Erythroblast (primary cell): Measurements from ENCODE around the gene TOGARAM2.

Source experiments
- DNase-seq, 2 experiments: peaks; one replicate each; lab custom pipeline; 2025; lab: John Stamatoyannopoulos, UW
- GATA1 ChIP-seq: IDR thresholded peaks from 2 replicates; pipeline ENCODE4 v1.6.1; 2011; ENCODE audit warnings: low read depth, mild to moderate bottlenecking, control low read depth, low read length, moderate library complexity
- POLR2A ChIP-seq: IDR thresholded peaks from 2 replicates; pipeline ENCODE4 v1.6.1; 2011; ENCODE audit warnings: mild to moderate bottlenecking, low read length

The TOGARAM2 gene

GRCh38 chr2:28980368-28981015 lies 606 bp upstream of the TOGARAM2 start:
- TF ChIP-seq GATA1 (no peak), POLR2A (no peak)
- no peak for DNase-seq

- no peak for DNase-seq
- no peak for TF ChIP-seq GATA1
- TF ChIP-seq POLR2A, result no peak
Observed at GRCh38 chr2:28981620-28982376, 700 bp downstream of the TOGARAM2 start.

- TF ChIP-seq GATA1 (no peak), POLR2A (no peak)
- DNase-seq, result no peak
Observed at GRCh38 chr2:28982381-28982950, 1.4 kb downstream of the TOGARAM2 start.

GRCh38 chr2:28986429-28986828 lies 5.3 kb downstream of the TOGARAM2 start:
- TF ChIP-seq POLR2A, result no peak
- no peak for TF ChIP-seq GATA1
- no peak for DNase-seq

GRCh38 chr2:28989973-28990372 lies 8.9 kb downstream of the TOGARAM2 start:
- TF ChIP-seq POLR2A, result no peak
- TF ChIP-seq GATA1, result no peak
- no peak for DNase-seq

- no peak for TF ChIP-seq GATA1
- TF ChIP-seq POLR2A, result no peak
- DNase-seq, result no peak
Observed at GRCh38 chr2:28990445-28990844, 9.3 kb downstream of the TOGARAM2 start.

GRCh38 chr2:28991021-28991420 lies 9.9 kb downstream of the TOGARAM2 start:
- TF ChIP-seq POLR2A, result no peak
- TF ChIP-seq GATA1, result no peak
- no peak for DNase-seq

GRCh38 chr2:28991460-28991859 lies 10.4 kb downstream of the TOGARAM2 start:
- DNase-seq, result no peak

GRCh38 chr2:28993206-28993960 lies 12.3 kb downstream of the TOGARAM2 start:
- no peak for DNase-seq
- TF ChIP-seq POLR2A, result no peak
- TF ChIP-seq GATA1, result no peak

More at GRCh38 chr2:28991460-28991859, 10.4 kb downstream of the TOGARAM2 start:
- no peak for TF ChIP-seq POLR2A
- no peak for TF ChIP-seq GATA1

- no peak for DNase-seq
- TF ChIP-seq POLR2A, result no peak
- TF ChIP-seq GATA1, result no peak
Observed at GRCh38 chr2:28994074-28994473, 13.0 kb downstream of the TOGARAM2 start.

- no peak for TF ChIP-seq POLR2A
- TF ChIP-seq GATA1, result no peak
- no peak for DNase-seq
Observed at GRCh38 chr2:28994679-28995078, 13.6 kb downstream of the TOGARAM2 start.

GRCh38 chr2:28995765-28996750 lies 15.0 kb downstream of the TOGARAM2 start:
- TF ChIP-seq GATA1 (no peak), POLR2A (no peak)
- no peak for DNase-seq
